GM12878 (cell line): Measurements from ENCODE around the gene COL4A5.

Experiments used
- ATF3 ChIP-seq: IDR thresholded peaks from 2 replicates; pipeline ENCODE4 v1.6.1; 2011; ENCODE audit warnings: low read depth, mild to moderate bottlenecking, low read length, moderate library complexity, borderline replicate concordance; ENCODE audit errors: extremely low read depth
- CTCF ChIP-seq, 3 experiments: IDR thresholded peaks in 2 of 3; conservative IDR thresholded peaks in 1 of 3; 2 replicates each; pipeline ENCODE4 v1.5.1; 2011; ENCODE audit warnings: low read depth in 3 of 3, low read length in 3 of 3, mild to moderate bottlenecking in 3 of 3, control low read depth in 2 of 3, moderate library complexity in 2 of 3, inconsistent platforms in 1 of 3, mixed read lengths in 1 of 3; ENCODE audit not compliant: control insufficient read depth in 2 of 3, insufficient read depth in 1 of 3; ENCODE audit errors: extremely low read depth in 1 of 3
- KAT2A ChIP-seq: conservative IDR thresholded peaks from 2 replicates; pipeline ENCODE4 v1.6.1; 2011; ENCODE audit warnings: low read depth, low read length; ENCODE audit not compliant: control insufficient read depth
- PBX3 ChIP-seq: IDR thresholded peaks from 2 replicates; pipeline ENCODE4 v1.6.1; 2011; ENCODE audit warnings: mild to moderate bottlenecking, low read depth, low read length, moderate library complexity; ENCODE audit not compliant: insufficient replicate concordance
- POLR2A ChIP-seq: IDR thresholded peaks from 2 replicates; pipeline ENCODE4 v1.6.1; 2011; ENCODE audit warnings: low read depth, mild to moderate bottlenecking, low read length
- RFX5 ChIP-seq: IDR thresholded peaks from 2 replicates; pipeline ENCODE4 v1.6.1; 2011; ENCODE audit warnings: low read depth, low read length, improper control_type of control experiment
- TAF1 ChIP-seq: IDR thresholded peaks from 2 replicates; pipeline ENCODE4 v1.6.1; 2011; ENCODE audit warnings: mild to moderate bottlenecking, low read depth, low read length, borderline replicate concordance
- TCF12 ChIP-seq: IDR thresholded peaks from 2 replicates; pipeline ENCODE4 v1.6.1; 2011; ENCODE audit warnings: low read depth, mild to moderate bottlenecking, low read length
- ZBED1 ChIP-seq: IDR thresholded peaks from 2 replicates; pipeline ENCODE4 v1.6.1; 2016; ENCODE audit warnings: borderline replicate concordance
- ZNF217 ChIP-seq: fragments of 450-650 bp; IDR thresholded peaks from 2 replicates; pipeline ENCODE4 v1.6.1; 2017; ENCODE audit warnings: antibody characterized with exemption, mild to moderate bottlenecking

GRCh38 chrX:108737754-108738153 is 298.1 kb downstream of the COL4A5 start:
- TF ChIP-seq ATF3: no peak
- TF ChIP-seq POLR2A: no peak
- no peak for TF ChIP-seq CTCF (IDR thresholded peaks at IDR 0.05 in 2 of 3, conservative IDR thresholded peaks at IDR 0.05 in 1 of 3; ENCODE audit: control insufficient read depth in 2 of 3, extremely low read depth in 1 of 3, insufficient read depth in 1 of 3, low read depth in 3 of 3, low read length in 3 of 3)
- no peak for TF ChIP-seq ZNF217
- TF ChIP-seq ZBED1: no peak
- TF ChIP-seq TAF1: no peak
- TF ChIP-seq TCF12: no peak
- TF ChIP-seq RFX5: no peak
- no peak for TF ChIP-seq PBX3
- no peak for TF ChIP-seq KAT2A
